ENCODE results near the gene RCSD1.

GRCh38 chr1:167752219-167752985, 122.4 kb downstream of the RCSD1 start:
- TF ChIP-seq CTCF (conservative IDR thresholded peaks at IDR 0.05; ENCODE audit: low read depth, low read length) = no peak
- TF ChIP-seq EZH2 (IDR thresholded peaks at IDR 0.05; ENCODE audit: borderline replicate concordance, low read depth, low read length, poor library complexity, severe bottlenecking) = no peak

All from A673 (cell line).